ENCODE data around the gene PPP1R9A.

GRCh38 chr7:94871132-94871531 is 36.3 kb upstream of the PPP1R9A start:
- TF ChIP-seq, protein P1, sequence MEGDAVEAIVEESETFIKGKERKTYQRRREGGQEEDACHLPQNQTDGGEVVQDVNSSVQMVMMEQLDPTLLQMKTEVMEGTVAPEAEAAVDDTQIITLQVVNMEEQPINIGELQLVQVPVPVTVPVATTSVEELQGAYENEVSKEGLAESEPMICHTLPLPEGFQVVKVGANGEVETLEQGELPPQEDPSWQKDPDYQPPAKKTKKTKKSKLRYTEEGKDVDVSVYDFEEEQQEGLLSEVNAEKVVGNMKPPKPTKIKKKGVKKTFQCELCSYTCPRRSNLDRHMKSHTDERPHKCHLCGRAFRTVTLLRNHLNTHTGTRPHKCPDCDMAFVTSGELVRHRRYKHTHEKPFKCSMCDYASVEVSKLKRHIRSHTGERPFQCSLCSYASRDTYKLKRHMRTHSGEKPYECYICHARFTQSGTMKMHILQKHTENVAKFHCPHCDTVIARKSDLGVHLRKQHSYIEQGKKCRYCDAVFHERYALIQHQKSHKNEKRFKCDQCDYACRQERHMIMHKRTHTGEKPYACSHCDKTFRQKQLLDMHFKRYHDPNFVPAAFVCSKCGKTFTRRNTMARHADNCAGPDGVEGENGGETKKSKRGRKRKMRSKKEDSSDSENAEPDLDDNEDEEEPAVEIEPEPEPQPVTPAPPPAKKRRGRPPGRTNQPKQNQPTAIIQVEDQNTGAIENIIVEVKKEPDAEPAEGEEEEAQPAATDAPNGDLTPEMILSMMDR (IDR thresholded peaks at IDR 0.05) = no peak
- no peak for TF ChIP-seq POLR2AphosphoS5 (IDR thresholded peaks at IDR 0.05)
